NCI-H2227 treated with DMSO at 0.1 percent for 48 hours (cell line): Measurements from ENCODE around the gene BRD3OS.
A peak's percentile ranks its signal among the peaks of the same experiment; 100 is the strongest.
"Not testable (repeated sequence)": the region's sequence is repeated elsewhere in the genome, so short reads cannot be mapped to it uniquely, and the experiment has no call there.

Source experiments
- DNase-seq: peaks from one replicate; lab custom pipeline; 2025; lab: John Stamatoyannopoulos, UW

The BRD3OS gene

DNA sequence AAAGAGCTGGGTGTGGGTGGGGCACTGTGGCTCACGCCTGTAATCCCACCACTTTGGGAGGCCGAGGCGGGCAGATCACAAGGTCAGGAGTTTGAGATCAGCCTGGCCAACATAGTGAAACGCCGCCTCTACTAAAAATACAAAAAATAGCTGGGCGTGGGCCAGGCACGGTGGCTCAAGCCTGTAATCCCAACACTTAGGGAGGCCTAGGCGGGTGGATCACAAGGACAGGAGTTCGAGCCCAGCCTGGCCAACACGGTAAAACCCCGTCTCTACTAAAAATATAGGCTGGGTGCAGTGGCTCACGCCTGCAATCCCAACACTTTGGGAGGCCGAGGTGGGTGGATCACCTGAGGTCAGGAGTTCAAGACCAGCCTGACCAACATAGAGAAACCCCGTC is 36.5 kb upstream of the BRD3OS start:
- DNase-seq = not testable (repeated sequence)

DNA sequence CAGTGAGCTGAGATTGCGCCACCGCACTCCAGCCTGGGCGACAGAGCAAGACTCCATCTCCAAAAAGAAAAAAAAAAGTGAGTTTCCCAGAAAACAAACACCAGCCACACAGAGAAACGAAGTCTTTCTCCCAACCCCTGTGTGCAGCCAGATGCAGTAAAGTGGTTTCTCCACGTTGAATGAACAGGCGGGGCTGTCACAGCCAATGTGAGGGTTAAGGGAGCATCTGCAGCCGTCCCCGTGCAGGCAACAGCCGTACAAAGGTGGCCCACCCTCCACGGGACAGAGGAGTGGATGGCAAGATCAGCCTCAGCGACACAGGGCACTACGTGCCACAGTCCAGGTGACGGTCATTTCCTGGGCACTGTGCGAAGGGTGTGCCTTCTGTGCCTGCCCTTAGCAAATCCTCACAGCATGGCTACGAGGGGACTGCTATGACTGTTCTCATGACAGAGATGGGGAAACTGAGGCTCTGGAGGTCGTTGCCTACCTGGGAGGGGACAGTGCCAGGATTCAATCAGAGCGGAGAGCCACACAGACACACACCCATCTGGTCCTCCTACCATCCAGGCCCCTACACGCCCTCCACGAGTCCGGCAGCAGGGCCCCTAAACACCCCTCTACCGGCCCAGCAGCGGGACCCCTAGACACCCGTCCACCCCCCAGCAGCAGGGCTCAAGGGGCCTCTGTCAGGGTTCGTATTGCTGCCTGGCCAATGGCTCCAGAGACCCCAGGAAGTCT is 35.5 kb upstream of the BRD3OS start:
- no peak for DNase-seq

DNA sequence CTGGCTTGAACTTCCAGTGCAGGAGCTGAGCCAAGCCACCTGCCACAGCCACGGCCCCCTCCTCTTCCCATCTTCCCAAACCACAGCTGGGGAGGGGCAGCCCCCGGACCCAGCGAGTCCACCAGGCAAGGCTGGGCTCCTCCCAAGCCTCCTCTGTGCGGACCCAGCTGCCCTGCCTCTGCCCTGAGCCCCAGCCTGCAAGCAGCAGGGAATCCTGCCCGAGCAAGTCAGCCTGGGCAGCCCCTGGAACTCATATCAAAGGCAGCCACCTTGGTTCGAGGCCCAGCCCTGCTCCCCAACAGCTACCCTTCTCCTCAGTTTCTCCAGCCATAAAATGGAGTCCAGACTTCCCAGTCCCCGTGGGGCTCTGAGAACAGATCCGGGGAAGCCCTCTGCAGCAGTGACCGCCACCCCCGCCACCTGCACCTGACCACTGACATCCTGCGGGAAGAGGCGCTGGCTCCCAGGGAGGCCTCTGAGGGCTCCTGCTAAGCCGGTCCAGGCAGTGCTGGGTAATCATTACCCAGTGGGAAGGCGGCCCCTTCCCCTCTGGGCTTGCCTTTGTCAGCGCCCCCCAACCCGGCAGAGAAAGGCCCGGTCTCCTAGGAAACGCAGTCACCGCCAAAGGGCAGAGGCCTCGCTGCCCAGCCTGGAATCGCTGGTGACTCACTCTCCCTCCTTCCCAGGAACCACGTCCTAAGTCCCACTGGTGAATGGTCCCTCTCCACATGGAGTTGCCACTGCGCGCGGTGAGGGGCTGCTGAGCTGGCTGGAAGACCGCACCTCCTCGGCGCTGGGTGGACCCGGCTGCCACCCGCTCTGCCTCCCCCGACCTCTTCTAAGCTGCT is 34.7 kb upstream of the BRD3OS start:
- no peak for DNase-seq

DNA sequence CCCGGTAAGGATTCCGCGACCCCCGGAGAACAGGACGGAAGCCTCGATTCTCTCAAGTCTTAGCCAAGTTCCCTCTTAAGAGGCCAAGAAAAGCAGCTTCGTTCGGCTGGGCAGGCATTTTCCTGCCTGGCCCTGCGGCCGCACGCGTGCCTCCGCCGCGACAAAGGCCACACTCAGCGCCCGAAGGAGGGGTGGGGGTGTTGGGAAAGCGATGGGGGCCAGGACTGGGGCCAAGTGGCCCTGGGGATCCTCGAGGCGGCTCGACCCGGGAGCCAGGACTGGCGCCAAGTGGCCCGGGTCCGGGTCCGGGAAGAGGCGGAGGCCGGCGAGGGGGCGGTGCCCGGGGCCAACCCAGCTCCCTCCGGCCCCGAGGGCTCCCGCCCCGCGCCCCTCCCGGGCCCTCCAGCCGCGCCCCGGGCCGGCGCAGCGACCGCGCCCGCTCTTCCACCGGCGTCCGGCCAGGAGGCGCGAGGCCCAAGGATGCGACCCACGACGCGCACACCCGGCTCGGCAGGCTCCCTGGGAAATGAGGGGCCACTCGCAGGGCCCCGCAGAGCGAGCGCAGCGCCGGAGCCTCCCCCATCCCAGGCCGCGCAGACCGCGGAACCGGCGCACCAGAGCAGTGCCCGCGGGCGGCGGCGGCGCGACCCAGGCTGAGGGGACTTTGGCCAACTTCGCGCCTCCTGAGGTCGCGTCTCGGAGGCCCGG is 33.9 kb upstream of the BRD3OS start:
- DNase-seq = no peak

DNA sequence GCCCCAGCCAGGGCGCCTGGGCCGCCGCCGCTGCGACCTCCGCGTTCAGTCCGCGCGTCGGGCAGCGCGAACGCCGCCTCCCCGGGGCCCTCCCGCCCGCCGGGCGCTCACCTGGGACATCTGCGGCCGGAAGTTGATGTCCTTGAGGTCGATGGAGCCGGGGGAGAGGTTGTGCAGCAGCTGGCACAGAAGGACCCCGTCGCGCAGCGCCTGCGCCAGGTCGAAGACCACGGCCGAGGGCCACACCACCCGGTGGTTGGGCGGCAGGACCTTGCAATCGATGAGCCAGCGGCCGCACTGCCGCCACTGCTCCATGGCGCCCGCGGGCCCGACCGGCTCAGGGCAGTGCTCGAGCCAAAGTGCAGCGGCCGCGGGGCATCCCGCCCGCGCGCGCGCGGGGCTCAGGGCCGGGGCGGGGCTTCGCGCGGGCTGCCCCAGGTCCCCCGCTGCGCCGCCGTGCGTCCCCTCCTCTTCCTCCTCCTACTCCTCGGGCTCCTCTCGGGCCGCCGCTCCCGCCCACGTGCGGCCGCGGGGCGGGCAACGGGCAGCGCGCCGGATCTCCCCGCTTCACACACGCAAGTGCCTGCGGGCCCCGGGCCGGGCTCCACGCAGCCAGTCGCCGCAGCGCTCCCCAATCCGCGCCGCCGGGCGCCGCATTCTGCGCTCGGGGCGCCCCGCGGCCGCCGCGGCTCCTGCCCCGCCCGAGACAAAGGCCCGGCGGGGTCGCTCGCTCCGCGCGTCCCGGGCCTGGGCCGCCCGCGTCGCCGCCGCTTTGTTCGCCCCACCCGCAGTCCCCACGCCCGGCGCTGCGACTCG is 33.1 kb upstream of the BRD3OS start, which contains the start of gene VAV2:
VAV2 (minus strand) TSS at position 361 of the 816 bp plus-strand sequence; CDS start at position 315, 46 bp downstream.
- no peak for DNase-seq

DNA sequence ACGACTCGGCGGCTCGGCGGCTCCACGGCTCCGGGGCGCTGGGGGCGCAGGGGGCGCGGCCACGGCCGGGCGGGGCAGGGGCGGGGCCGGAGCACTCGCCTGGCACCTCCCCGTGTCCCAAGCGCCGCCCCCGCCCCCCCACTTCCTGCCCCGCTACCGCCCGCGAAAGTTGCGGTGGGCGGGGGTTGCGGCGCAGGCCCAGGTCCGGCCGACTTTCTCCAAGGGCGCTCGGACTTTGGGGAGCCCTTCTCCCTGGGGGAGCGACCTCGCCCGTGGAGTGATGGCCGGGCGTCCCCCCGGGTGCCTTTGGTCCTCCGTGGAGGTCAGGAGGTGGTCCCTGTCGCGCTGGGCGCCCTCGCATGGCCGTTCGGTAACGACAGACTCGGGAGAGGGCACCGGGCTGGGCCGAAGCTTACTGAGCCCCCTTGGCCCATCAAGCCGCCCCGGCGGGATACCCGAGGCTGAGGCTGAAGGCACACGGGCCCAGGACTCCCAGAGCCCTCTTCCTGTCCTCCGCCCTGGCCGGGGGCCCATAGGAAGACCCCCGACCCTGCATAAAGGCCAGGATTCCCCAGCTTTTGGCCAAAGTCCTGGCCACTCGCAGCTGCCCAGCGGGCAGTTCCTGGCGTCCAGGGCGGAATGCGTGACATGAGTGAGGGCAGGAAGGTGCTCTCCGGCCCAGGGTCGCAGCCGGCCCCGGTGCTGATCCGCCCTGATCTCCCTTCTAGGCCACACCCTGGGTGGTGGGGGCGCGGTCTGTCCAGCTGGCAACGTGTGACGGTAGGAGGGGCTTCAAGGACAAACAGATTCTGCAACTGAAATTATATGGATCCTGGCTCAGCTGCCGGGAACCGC is 32.3 kb upstream of the BRD3OS start:
- peak; percentile 67 for DNase-seq

DNA sequence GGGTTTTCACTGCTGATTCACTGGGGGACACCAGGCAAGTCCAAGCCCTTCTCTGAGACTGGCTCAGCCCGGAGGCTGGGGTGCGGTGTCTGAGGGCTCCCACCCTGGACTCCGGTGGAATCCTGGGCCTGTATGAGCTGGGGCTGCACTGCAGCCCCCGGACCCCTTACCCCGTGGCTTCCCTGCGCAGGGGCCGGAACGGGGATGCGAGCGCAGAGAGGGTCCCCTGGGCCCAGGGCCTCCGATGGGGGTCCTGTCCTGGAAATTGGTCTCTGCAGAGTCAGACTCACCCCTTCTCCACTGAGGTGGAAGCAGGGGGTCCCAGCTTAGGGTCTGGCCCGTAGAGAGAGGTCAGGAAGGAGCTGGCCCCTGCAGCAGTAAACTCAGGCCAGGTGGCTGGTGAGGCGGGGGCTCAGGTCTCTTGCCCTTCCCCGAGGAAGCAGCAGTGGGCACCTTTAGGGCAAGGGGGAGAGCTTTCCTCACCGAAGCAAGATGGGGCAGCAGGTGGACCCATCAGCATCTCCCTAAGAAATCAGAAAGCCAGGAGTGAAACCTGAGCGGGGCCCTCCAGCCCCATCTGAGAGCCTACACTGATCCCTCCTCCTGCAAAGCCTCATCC is 31.5 kb upstream of the BRD3OS start:
- no peak for DNase-seq

DNA sequence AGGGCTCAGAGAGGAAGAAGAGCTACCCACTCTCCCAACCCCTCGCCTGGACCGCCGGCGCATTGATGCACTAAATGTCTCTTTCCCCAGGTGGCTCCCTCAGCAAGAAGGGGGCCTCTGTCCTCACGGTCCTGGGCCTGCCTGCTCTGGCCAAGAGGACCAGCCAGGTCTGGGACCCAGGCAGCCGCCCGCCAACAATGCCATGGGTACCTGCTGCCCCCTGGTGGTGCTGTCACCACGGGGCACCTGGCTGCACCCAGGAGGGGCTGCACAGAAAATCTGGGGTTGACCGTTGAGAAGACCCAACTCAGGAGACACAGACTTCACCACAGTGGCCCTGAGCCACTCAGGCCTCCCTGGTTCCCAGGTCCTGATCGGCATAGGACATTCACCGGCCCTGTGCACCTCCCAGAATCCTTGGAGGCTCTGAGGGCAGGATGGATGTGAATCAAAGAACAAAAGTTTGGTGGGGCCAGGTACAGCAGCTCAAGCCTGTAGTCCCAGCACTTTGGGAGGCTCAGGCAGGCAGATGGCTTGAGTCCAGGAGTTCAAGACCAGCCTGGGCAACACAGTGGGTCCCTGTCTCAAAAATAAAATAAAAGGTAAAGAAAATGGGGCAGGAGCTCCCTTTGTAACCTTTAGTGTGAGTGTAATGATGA is 30.8 kb upstream of the BRD3OS start:
- DNase-seq = peak; percentile 24

DNA sequence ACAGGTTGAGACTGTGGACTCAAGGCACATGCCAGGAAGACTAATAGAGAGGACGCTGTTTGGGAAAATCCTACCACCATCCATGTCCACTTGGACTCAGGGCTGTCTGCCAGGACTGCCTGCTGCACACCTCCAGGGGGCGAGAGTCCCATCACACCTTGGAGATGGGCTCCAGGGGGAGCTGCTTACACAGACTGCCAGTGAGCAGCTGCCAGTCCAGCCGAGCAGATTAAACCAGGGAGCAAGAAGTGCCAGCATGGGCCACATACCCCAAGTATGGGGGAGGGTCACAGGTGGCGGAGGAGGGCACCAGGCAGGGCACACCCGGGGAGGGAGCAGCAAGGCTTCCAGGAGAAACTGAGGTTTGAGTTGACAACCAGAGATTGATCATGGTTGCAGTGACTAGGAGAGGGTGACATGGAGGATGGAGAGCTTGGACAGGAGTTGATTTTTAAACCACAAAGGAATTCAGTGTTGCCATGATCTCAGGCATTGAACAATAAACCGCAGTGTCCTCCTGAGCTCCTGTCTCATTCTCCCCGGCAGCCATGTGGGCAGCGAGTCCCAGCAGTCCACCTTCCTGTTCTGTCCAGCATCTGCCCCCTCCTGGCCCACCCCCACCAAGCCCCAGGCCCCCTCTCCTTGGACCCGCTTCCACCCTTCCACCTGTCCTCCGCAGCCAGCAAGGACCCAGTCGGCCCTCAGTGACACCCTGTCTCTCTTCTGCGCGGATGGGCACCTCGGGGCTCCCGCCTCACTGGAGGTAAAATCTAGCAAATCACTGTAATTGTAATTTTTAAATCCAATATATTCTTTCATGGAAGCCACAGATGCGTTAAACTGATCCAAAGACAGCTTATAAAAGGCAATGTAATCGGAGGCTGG is 30.0 kb upstream of the BRD3OS start:
- DNase-seq = no peak

DNA sequence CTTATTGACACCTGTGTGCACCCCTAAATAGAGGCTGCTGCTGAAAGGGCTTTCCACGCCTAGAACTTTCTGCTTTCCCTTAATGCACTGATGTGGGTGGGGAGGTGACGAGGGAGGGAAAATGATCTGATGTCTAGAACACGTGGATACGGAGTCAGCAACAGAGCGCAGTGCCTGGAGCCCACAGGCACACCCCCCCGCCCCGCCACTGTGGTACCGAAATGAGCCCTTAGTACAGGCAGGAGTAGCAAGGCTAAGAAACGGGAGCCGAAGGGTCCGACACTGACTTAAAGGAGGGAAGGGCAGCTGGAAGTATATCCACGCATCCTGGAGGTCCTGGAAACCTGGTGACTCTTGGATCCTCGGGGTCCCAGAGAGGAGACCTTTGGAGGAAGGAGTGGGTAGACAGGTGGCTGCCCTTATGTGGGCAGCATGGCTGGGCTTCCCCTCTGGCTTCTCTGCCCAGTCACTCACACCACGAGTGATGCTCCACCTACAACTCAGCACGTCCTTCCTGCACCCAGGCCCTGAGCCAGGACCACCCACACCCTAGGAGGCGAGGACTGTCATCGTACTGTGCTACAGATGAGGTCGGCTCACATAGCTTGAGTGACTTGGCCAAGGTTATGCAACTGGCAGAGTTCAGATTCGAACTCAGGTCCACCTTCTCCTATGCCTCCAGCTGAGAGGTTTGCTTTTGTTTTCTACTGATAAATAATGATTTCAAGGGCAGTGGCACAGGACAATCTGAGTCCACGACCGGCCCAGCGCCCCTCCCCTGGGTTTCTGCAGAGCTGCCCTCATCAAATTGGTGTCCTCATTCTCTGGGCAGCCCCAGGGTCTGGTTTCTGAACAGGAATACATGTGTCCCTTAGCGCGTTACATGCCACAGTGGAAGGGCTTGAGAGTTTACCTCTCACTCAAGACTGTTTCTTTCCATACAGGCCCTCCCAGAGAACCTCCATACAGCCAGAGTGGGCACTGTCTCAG is 28.5 kb upstream of the BRD3OS start:
- no peak for DNase-seq

DNA sequence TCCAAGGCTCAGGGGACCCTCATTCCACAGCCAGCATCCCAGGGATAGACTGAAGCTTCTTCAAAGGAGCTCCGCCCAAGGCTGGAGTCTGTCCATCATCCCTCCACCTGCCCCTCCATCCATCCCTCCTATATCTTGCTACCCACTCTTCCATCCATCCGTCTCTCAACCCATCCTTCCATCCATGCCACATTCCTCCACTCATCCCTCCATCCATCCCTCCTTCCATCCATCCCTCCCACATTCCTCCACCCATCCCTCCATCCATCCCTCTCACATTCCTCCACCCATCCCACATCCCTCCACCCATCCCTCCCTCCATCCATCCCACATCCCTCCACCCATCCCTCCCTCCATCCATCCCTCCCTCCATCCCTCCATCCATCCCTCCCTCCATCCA is 27.7 kb upstream of the BRD3OS start:
- DNase-seq = no peak

DNA sequence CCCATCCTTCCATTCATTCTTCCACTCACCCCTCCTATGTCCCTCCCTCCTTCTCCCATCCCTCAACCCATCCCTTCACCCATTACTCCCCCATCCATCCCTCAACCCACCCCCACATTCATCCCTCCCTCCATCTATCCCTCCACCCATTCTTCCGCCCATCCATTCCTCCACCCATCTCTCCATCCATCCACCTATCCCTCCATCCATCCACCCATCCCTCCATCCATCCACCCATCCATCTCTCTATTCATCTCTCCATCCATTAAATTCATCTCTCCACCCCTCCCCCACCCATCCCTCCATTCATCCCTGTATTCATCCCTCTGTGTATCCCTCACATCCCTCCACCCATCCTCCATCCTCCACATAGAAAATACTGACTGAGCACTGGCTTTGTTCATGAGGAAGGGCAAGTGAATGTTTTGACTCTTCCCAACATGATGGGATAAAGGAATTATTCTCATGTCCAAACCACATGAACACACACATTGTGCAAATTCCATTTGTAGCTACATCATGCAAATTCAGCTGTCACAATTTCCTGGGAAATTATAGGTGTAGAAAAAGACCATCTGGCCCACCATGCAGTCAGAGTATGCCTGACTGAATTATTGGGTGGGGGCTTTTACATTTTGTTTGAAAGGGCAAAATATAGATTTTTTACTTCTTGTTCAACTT is 26.2 kb upstream of the BRD3OS start:
- no peak for DNase-seq

DNA sequence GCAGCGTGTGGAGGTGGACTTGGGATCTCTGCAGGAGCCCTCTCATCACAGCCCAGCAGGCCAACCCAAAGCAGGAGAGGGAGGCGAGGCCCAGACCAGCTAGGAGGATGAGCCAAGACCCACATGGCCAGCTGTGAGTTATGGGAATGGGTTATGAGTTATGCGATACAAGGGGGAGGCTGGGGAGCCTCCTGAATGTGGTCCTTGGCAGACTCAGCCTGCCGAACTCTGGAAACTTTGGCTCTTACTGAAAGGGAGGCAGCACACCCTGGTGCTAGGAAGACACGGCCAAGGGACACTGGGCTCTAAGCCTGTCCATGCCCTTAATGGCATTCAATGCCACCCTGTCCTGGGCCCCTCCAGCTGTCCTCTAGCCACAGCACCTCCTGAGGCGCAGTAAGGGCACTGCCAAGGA is 25.4 kb upstream of the BRD3OS start:
- DNase-seq = no peak

DNA sequence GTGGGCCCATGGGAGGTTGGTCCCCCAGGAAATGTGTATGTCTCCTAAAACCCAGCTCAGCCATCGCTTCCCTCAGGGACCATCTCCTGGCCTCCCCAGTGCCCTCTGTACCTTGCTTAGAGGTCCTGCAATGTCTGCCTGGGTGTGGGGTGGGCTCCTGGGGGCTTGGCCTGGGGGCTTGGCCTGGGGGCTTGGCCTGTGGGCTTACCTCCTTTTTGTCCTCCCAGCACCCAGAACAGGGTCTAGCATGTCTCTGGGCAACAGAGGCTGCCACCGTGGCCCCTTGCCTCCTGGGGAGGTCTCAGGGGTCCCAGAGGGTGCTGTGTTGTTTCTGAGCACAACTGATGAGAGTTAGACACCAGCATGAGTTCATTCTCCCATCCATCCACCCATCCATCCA is 22.5 kb upstream of the BRD3OS start:
- DNase-seq = no peak

DNA sequence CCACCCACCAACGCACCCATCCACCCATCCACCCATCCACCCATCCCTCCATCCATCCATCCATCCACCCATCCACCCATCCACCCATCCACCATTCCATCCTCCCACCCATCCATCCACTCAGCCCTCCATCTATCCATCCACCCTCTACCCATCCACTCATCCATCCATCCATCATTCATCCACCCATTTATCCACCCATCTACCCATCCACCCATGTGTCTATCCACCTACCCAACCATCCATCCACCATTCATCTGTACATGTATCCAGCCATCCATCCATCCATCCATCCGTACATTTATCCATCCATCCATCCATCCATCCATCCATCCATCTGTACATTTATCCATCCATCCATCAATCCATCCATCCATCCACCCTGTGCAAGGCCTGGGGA is 22.0 kb upstream of the BRD3OS start:
- DNase-seq = no peak

DNA sequence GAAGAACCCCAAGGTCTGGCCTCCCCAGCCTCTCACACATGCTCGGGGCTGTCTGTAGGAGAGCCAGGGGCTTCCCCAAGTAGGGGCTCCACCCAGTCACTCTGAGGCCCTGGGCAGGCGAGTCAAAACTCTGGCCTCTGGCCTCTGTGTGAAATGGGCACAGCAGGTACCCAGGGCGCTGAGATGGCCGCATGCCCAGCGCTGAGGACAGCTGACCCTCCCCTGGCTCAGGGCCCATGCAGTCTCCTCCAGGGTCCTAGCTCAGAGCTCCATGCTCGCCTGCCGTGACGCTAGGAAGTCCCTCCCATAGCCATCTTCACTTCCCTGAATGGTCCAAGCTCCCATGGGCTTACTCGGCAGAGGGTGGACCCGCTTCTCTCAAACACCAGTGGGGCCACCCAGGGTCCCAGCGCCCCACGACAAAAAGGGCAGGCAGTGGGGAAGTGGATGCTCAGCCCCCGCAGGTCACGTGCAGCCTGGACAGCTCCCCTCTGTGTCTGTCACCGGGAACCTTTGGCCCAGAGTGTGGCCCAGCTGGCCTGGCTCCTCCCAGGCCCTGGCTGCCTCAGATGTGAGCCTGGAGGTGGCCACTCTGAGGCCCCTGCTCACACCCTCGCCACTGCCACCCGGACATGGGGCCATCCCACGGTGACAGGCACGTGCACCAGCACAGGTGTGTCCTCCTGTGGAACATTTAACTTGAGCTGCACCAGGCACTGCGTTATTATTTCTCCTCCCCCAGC is 21.0 kb upstream of the BRD3OS start:
- no peak for DNase-seq
